ENCODE data around the gene RAB3GAP1. TPM values are rescaled to one million over a fixed set of nuclear protein-coding genes. Genes with fewer than 3 reads are reported as not detected.
"Not testable (repeated sequence)": the region's sequence is repeated elsewhere in the genome, so short reads cannot be mapped to it uniquely, and the experiment has no call there.

The RAB3GAP1 gene
- total RNA-seq, 1 donor from 2014 or later: 46.7 TPM

- Mint-ChIP-seq H3K4me1 (ENCODE audit: unreplicated experiment) (peaks cover 5% of the 10 kb centered on the region), H3K9me3 (ENCODE audit: unreplicated experiment) (peaks cover 4% of the 10 kb centered on the region), H3K27me3 (ENCODE audit: unreplicated experiment) (no peaks in the 10 kb centered on the region), H3K36me3 (ENCODE audit: unreplicated experiment) (peaks cover 20% of the 10 kb centered on the region), H3K27ac (ENCODE audit: unreplicated experiment) (no peak overlapping the region), H3K4me3 (ENCODE audit: unreplicated experiment) (no peak overlapping the region)
- no peak for DNase-seq (ENCODE audit: extremely low spot score, unreplicated experiment)
- no peak for TF ChIP-seq CTCF (IDR thresholded peaks at IDR 0.05)
These were observed 26.3 kb downstream of the RAB3GAP1 start for GRCh38 chr2:135078417-135078816.

GRCh38 chr2:135086222-135086621 lies 34.1 kb downstream of the RAB3GAP1 start:
- Mint-ChIP-seq H3K27ac (ENCODE audit: unreplicated experiment) (no peak overlapping the region), H3K9me3 (ENCODE audit: unreplicated experiment) (no peaks in the 10 kb centered on the region), H3K4me1 (ENCODE audit: unreplicated experiment) (peaks cover 5% of the 10 kb centered on the region), H3K27me3 (ENCODE audit: unreplicated experiment) (no peaks in the 10 kb centered on the region), H3K36me3 (ENCODE audit: unreplicated experiment) (peaks cover 22% of the 10 kb centered on the region), H3K4me3 (ENCODE audit: unreplicated experiment) (no peak overlapping the region)
- no peak for DNase-seq (ENCODE audit: extremely low spot score, unreplicated experiment)
- TF ChIP-seq CTCF (IDR thresholded peaks at IDR 0.05): no peak

- DNase-seq (ENCODE audit: extremely low spot score, unreplicated experiment); H3K4me1 Mint-ChIP-seq (ENCODE audit: unreplicated experiment); H3K9me3 Mint-ChIP-seq (ENCODE audit: unreplicated experiment); H3K4me3 Mint-ChIP-seq (ENCODE audit: unreplicated experiment); H3K27me3 Mint-ChIP-seq (ENCODE audit: unreplicated experiment); H3K27ac Mint-ChIP-seq (ENCODE audit: unreplicated experiment): not testable (repeated sequence)
- peaks cover 20% of the 10 kb centered on the region for H3K36me3 Mint-ChIP-seq (ENCODE audit: unreplicated experiment)
These were observed 37.5 kb downstream of the RAB3GAP1 start for GRCh38 chr2:135089597-135089996.

GRCh38 chr2:135091681-135092080 lies 39.6 kb downstream of the RAB3GAP1 start:
- DNase-seq (ENCODE audit: extremely low spot score, unreplicated experiment): no peak

GRCh38 chr2:135093193-135093592 lies 41.1 kb downstream of the RAB3GAP1 start:
- Mint-ChIP-seq H3K4me3 (ENCODE audit: unreplicated experiment) (no peak overlapping the region), H3K27ac (ENCODE audit: unreplicated experiment) (no peak overlapping the region), H3K9me3 (ENCODE audit: unreplicated experiment) (no peaks in the 10 kb centered on the region), H3K36me3 (ENCODE audit: unreplicated experiment) (peaks cover 27% of the 10 kb centered on the region), H3K27me3 (ENCODE audit: unreplicated experiment) (no peaks in the 10 kb centered on the region), H3K4me1 (ENCODE audit: unreplicated experiment) (peaks cover 5% of the 10 kb centered on the region)
- TF ChIP-seq CTCF (IDR thresholded peaks at IDR 0.05): no peak
- no peak for DNase-seq (ENCODE audit: extremely low spot score, unreplicated experiment)

More at GRCh38 chr2:135091681-135092080, 39.6 kb downstream of the RAB3GAP1 start:
- Mint-ChIP-seq H3K9me3 (ENCODE audit: unreplicated experiment) (no peaks in the 10 kb centered on the region), H3K27me3 (ENCODE audit: unreplicated experiment) (no peaks in the 10 kb centered on the region), H3K36me3 (ENCODE audit: unreplicated experiment) (peaks cover 27% of the 10 kb centered on the region), H3K4me1 (ENCODE audit: unreplicated experiment) (peaks cover 5% of the 10 kb centered on the region), H3K4me3 (ENCODE audit: unreplicated experiment) (no peak overlapping the region), H3K27ac (ENCODE audit: unreplicated experiment) (no peak overlapping the region)
- no peak for TF ChIP-seq CTCF (IDR thresholded peaks at IDR 0.05)
